ENCODE measurements around the gene PPIF. TPM values are rescaled to one million over a fixed set of nuclear protein-coding genes. Genes with fewer than 3 reads are reported as not detected.
A peak's percentile ranks its signal among the peaks of the same experiment; 100 is the strongest.

Gene PPIF
- total and polyA plus RNA-seq, 7 donors: 26.4 to 74.9 (median 48.5) TPM

DNA sequence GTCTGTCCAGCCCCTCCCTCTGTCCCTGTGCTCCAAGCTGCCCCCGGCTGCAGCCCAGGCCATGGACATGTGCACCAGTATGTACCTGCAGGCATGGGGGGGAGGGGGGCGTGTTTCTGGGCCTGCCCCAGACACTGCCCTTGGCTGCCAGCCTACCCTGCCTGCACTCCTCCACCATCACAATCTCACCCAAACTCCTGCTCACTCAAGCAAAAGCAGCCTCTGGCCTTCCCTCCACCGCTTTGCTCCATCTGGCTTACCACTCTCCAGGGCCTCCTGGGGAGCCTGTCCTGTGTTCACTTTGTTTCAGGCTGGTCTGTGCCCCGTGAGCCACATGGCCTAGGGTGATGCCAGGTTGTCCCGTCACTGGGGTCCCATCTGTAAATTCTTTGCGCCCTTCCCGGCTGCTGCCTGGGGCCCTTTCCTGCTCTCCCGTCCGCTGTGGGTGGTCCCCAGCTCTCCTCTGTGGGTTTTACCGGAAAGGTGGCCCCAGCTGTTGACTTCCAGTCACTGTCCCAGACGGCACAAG is 33.3 kb upstream of the PPIF start:
- H3K4me1 ChIP-seq: peaks cover 0 to 37% (median 32%) of the 10 kb centered on the region in 4 donors
- DNase-seq: no peak
- no peak for TF ChIP-seq EP300 (IDR thresholded peaks at IDR 0.05)
- no peak for TF ChIP-seq POLR2AphosphoS5 (IDR thresholded peaks at IDR 0.05)
- TF ChIP-seq POLR2A (IDR thresholded peaks at IDR 0.05): no peak
- TF ChIP-seq, protein P1, sequence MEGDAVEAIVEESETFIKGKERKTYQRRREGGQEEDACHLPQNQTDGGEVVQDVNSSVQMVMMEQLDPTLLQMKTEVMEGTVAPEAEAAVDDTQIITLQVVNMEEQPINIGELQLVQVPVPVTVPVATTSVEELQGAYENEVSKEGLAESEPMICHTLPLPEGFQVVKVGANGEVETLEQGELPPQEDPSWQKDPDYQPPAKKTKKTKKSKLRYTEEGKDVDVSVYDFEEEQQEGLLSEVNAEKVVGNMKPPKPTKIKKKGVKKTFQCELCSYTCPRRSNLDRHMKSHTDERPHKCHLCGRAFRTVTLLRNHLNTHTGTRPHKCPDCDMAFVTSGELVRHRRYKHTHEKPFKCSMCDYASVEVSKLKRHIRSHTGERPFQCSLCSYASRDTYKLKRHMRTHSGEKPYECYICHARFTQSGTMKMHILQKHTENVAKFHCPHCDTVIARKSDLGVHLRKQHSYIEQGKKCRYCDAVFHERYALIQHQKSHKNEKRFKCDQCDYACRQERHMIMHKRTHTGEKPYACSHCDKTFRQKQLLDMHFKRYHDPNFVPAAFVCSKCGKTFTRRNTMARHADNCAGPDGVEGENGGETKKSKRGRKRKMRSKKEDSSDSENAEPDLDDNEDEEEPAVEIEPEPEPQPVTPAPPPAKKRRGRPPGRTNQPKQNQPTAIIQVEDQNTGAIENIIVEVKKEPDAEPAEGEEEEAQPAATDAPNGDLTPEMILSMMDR (IDR thresholded peaks at IDR 0.05): no peak
- no peak overlapping the region for H3K4me3 ChIP-seq
- intact Hi-C loops (cut with DNase I): no loop called here
- H3K9me3 ChIP-seq: no peaks in the 10 kb centered on the region
- H3K27ac ChIP-seq: no peak overlapping the region
- no peaks in the 10 kb centered on the region for H3K27me3 ChIP-seq
- peaks cover 8 to 65% (median 29%) of the 10 kb centered on the region in 4 donors for H3K36me3 ChIP-seq
- 88 to 92% methylated on average over 11 of the region's 11 CpGs for WGBS, 2 donors

DNA sequence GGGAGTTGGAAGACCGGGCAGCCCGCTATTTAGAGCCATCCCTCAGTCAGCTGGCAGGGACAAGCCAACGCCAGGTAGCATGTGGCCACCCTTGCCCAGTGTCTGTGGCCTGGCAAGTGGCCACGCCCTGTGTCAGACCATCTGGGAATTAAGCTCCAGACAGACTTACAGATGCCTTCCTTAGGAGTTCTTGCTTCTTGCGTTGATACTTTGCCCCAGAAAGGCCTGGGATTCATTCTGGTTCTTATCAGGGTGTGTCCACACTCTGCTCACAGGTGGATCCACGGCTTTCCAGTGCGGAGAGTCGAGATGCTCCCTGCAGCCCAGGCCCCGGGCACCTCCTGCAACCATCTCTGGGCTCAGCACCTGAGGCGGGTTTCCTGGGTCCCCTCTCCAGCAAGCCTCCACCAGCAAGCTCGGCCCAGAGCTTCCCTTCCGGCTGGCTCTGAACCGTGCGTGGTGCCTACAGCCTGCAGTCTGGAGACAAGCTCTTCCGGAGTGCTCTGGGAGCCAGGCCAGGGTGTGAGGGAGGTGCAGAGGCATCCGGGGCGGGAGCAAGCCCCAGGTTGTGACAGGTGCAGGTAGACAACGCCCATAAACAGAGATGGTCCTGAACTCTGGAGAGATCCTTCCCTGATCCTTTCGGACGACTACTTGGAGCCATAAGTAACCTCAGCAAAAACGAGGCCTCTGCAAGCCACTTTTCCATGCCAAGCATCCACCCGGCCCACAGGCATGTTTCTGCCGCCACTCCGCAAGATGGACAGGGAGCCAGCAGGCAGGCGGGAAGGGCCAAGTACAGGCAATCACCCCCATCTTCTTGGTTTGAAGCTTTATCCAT is 32.3 kb upstream of the PPIF start:
- Histone ChIP-seq H3K9me3 (no peaks in the 10 kb centered on the region), H3K27ac (no peak overlapping the region), H3K4me1 (peaks cover 0 to 31% (median 27%) of the 10 kb centered on the region in 4 donors), H3K4me3 (no peak overlapping the region), H3K27me3 (no peaks in the 10 kb centered on the region), H3K36me3 (peaks cover 8 to 55% (median 23%) of the 10 kb centered on the region in 4 donors)
- intact Hi-C loops (cut with DNase I): no loop called here
- WGBS, 2 donors: 38 to 75% methylated on average over 25 of the region's 25 CpGs
- DNase-seq: no peak
- TF ChIP-seq EP300 (IDR thresholded peaks at IDR 0.05): no peak
- TF ChIP-seq, protein P1 (IDR thresholded peaks at IDR 0.05): no peak
- no peak for TF ChIP-seq POLR2A (IDR thresholded peaks at IDR 0.05)
- TF ChIP-seq POLR2AphosphoS5 (IDR thresholded peaks at IDR 0.05): no peak

DNA sequence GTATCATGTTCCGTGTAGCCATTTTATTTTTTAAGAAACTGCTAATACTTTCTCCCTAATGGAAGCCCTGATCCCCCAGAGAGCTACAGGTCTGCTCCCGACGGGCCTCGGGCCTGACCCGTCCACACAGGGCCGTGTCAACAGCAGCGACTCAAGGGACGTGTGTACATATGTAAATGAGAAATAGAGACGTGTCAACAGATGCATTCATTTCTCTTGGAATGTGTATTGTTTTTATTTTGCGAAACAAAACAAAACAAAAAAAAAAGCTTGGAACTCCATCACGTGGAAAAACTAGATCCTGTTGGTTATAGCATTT is 31.7 kb upstream of the PPIF start:
- WGBS, 2 donors: 88 to 89% methylated on average over 11 of the region's 11 CpGs
- intact Hi-C loops (cut with DNase I): no loop called here
- Histone ChIP-seq H3K27ac (no peak overlapping the region), H3K36me3 (peaks cover 8 to 49% (median 23%) of the 10 kb centered on the region in 4 donors), H3K27me3 (no peaks in the 10 kb centered on the region), H3K4me1 (peaks cover 0 to 26% (median 22%) of the 10 kb centered on the region in 4 donors), H3K4me3 (no peak overlapping the region), H3K9me3 (no peaks in the 10 kb centered on the region)
- TF ChIP-seq POLR2AphosphoS5 (IDR thresholded peaks at IDR 0.05) (no peak), POLR2A (IDR thresholded peaks at IDR 0.05) (no peak), EP300 (IDR thresholded peaks at IDR 0.05) (no peak)
- TF ChIP-seq, protein P1 (IDR thresholded peaks at IDR 0.05): no peak
- no peak for DNase-seq

DNA sequence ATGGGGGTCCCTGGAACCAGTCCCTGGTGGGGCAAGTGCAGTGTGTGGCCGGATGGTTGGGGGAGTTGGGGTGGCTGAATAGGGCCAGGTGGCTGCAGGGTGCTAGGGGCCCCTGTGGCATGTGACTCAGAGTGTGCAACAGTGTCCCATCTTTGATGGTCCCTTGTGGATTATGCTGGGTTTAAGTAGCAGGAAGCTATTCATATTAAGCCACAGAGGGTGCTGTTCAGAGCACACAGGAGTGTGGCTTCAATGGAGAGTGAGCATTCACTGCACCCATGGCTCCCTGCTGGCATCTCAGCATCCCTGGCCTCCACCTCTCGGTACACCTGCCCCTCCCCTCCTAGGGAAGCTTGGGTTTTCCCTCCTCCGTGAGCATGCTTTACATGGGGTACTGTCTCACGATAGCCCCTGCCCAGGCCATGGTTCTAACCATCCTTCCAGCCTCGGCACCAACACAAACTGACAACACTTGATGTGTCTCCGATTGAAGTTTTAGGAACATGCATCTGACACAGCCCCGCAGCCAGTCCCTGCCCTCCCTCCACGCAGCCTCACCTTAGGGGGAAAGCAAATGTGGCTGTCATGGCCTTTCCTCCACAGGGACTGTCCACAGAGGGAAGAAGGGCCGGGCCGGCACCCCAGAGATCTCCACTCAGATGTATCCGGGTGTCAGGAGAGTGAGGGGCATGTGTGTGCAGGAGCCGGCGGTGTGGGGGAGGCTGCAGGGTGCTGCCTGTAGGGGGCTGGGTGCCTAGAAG is 30.4 kb upstream of the PPIF start:
- WGBS, 2 donors: 38 to 62% methylated on average over 13 of the region's 13 CpGs
- no peak for DNase-seq
- TF ChIP-seq POLR2A (IDR thresholded peaks at IDR 0.05): no peak
- TF ChIP-seq EP300 (IDR thresholded peaks at IDR 0.05): no peak
- TF ChIP-seq, protein P1 (IDR thresholded peaks at IDR 0.05): no peak
- no peak for TF ChIP-seq POLR2AphosphoS5 (IDR thresholded peaks at IDR 0.05)
- peaks cover 0 to 14% (median 12%) of the 10 kb centered on the region in 4 donors for H3K4me1 ChIP-seq
- intact Hi-C loops (cut with DNase I): no loop called here
- H3K36me3 ChIP-seq: peaks cover 8 to 36% (median 22%) of the 10 kb centered on the region in 4 donors
- H3K9me3 ChIP-seq: no peaks in the 10 kb centered on the region
- no peaks in the 10 kb centered on the region for H3K27me3 ChIP-seq
- peak overlapping the region in 1 of 4 donors; percentile 32 for H3K27ac ChIP-seq
- no peak overlapping the region for H3K4me3 ChIP-seq
